Measurements from ENCODE around the gene ASAP3. TPM values are rescaled to one million over a fixed set of nuclear protein-coding genes. Genes with fewer than 3 reads are reported as not detected.
"Not testable (repeated sequence)": the region's sequence is repeated elsewhere in the genome, so short reads cannot be mapped to it uniquely, and the experiment has no call there.

Gene ASAP3
- polyA plus RNA-seq, 10 donors = 47.0 to 72.7 (median 52.6) TPM

- no peak for DNase-seq
Observed at GRCh38 chr1:23399229-23399628, 84.8 kb downstream of the ASAP3 start.

- no peak for DNase-seq
Observed at GRCh38 chr1:23397908-23398307, 86.1 kb downstream of the ASAP3 start.

- DNase-seq = no peak
Observed at GRCh38 chr1:23396380-23396779, 87.6 kb downstream of the ASAP3 start.

GRCh38 chr1:23395849-23396248, 88.1 kb downstream of the ASAP3 start:
- DNase-seq = no peak

- DNase-seq = peak in 1 of 3 donors; percentile 48
Observed at GRCh38 chr1:23395154-23395724, 88.7 kb downstream of the ASAP3 start.

GRCh38 chr1:23394684-23395083, 89.3 kb downstream of the ASAP3 start:
- DNase-seq = peak; percentile 79 to 95 (median 88)

- peak in 1 of 3 donors; percentile 74 for DNase-seq
Observed at GRCh38 chr1:23394181-23394580, 89.8 kb downstream of the ASAP3 start.

- no peak for DNase-seq
Observed at GRCh38 chr1:23393706-23394105, 90.3 kb downstream of the ASAP3 start.

GRCh38 chr1:23392125-23392855, 91.7 kb downstream of the ASAP3 start:
- DNase-seq = no peak

GRCh38 chr1:23389837-23390321, 94.1 kb downstream of the ASAP3 start:
- no peak for DNase-seq

GRCh38 chr1:23387494-23387893, 96.5 kb downstream of the ASAP3 start:
- no peak for DNase-seq

- no peak for DNase-seq
Observed at GRCh38 chr1:23385119-23385621, 98.8 kb downstream of the ASAP3 start.

- no peak for DNase-seq
Observed at GRCh38 chr1:23384312-23385058, 99.5 kb downstream of the ASAP3 start.

- DNase-seq = peak in 1 of 3 donors; percentile 73
Observed at GRCh38 chr1:23383577-23384311, 100.2 kb downstream of the ASAP3 start.

- no peak for DNase-seq
Observed at GRCh38 chr1:23381233-23381885, 102.6 kb downstream of the ASAP3 start.

- no peak for DNase-seq
Observed at GRCh38 chr1:23380719-23381118, 103.3 kb downstream of the ASAP3 start.

GRCh38 chr1:23380236-23380635, 103.7 kb downstream of the ASAP3 start:
- DNase-seq = not testable (repeated sequence)
